Activated CD4-positive, alpha-beta T cell treated with anti-CD3 and anti-CD28 coated beads for 4 hours (primary cell): ENCODE data around the gene ARHGAP10.

Experiments used
- DNase-seq, 2 donors: peaks; one replicate each; pipeline ENCODE4 v3.0.0-alpha.2; 2020

The ARHGAP10 gene

DNA sequence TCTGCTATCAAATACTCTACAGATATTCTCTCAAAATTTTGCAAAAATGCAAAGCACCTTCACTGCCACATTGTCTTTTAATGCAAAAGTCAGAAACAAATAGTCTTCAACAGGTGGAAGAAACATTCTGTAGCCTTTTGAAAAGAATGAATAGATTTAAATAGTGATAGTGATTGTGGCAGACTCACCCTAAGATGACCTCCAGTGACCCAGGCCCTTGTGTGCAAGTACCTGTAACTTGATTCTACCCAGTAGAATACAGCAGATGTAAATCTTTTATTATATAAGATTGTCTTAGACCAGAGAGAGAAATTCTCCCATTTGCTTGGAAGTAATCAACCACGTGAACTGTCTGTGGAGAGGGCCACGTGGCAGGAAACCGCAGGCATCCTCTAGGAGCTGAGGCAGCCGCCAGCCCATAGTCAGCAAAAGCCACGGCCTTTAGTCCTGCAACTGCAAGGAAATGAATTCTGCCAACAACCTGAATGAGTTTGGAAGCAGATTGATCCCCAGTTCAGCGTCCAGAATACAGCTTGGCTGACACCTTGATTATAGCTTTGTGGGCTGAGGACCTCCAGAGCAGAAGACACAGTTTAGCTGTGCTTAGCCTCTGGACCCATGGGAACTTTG, 272.5 kb downstream of the ARHGAP10 start:
- no peak for DNase-seq

DNA sequence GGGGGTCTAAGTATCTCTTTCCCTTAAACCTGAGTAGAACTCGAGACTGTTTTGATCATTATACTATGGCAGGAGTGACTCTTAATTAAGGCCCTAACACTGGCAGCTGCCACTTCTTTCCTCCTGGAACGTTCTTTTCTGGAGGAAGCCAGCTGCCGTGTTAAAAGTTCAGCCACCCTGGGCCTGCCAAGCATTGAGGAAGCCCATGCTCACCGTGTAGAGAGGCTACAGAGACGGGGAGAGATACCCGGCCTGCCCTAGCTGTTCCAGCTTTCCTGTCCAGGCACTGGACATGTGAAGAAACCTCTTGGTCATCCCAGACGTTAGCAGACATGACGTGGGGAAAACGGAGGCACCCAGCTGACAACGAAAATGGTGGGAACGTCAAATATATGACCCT, 274.1 kb downstream of the ARHGAP10 start:
- DNase-seq: no peak

GRCh38 chr4:148007314-148007760, 275.4 kb downstream of the ARHGAP10 start:
- DNase-seq: no peak

DNA sequence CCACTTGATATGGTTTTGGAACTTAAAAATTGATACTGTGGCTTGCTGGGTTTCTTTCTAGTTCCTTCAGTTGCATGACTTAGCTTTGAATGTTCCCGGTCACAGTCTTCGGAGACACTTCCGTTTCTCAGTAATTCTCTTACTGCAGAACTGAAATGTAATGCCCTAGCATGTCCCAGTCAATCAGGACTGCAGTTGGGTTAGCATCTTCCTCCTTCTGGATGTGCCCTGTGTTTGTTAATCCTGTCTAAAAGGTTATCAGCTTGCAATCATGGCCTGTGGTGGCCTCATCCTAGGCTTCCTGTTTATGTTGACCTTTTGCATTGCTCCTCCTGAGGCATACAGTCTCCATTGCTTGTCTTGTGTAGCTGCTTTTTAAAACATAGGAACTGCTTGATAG, 275.9 kb downstream of the ARHGAP10 start:
- no peak for DNase-seq

DNA sequence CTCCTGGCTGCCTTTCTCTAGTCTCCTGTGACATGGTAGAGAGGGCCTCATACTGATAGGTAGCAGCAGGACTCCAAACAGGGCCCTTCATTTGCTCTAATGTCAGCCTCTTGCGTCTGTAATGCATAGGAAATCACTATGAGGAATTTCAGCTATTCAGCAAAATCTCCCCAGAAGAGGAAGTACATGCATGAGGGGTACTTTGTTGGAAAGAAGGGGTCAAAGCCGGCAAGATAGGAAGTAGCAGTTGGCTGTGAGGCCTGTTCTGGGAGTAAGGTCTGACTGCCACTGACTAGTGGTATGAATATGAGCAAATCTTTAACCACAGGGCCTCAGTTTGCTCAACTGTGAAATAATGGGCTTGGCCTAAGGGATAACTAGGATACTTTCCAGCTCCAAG, 283.2 kb downstream of the ARHGAP10 start:
- DNase-seq: no peak

DNA sequence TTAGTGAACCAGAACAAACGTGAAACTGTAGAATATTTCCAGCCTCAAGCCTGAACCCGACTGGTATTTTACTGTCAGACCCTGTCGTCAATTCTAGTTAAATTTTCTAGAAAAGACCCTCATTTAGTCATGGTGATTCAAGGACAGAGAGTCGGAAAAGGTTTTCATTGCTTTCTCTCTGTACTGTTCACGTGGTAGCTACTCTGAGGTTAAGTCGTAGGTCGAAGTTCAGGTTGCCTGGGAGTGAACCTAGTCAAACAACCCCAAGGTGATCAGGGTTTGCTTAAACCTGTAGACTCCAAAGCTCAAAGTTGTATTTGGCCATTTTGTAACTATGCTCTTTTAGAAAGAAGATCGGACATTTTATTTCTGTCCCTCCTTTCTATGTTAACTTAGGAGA, 283.6 kb downstream of the ARHGAP10 start:
- no peak for DNase-seq

- DNase-seq: no peak
These were observed 284.3 kb downstream of the ARHGAP10 start for GRCh38 chr4:148016063-148016637.

GRCh38 chr4:148017801-148018200, 285.9 kb downstream of the ARHGAP10 start:
- no peak for DNase-seq

- no peak for DNase-seq
These were observed 289.8 kb downstream of the ARHGAP10 start for GRCh38 chr4:148021686-148022085.

DNA sequence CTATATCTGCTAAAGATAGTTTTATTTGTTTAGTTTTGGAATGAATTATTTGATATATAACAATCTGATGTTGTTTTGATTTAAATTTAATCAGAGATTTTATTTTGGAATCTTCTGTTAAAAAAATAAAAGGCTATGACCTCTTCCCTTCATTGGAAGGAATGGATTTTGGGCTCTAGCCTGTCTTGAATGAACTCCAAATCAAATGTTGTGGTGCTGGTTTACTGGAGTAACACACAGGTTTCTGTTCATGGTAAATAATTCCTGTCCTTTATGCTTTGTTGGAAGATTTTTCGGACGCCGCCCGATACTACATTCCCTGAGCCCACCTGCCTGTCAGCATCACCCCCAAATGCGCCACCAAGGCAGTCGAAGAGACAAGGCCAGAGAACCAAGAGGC, 291.1 kb downstream of the ARHGAP10 start:
- DNase-seq: no peak

DNA sequence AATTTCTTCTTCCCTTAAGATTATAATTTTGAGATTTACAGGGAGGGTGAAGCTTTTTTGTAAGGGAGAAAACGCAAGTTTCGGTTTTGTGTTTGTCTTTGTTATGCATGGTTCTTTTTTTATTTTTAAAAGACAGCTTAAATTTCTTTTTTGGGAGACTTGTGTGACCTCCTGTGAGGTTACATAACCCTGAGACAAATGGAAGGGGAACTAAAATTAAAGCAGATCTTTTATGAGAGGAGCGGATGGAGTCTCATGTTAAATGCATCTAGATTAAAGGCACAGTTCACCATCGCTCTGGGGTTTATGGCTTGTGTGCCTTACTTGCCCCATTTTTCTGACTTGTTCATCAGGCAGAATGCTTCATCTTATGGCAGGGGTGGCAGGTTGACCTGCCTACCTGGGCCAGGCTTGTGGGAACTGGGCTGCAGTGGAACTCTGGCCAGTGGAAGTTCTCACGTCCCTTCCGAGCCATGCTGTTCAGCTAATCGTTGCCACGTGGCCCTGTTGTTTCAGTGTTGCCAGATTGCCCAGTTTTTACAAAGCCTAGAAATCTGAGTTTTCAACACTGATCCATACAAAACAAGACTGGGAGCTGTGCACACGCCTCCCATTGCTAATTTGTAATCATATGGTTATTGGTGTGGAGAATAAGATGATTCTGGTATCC, 291.8 kb downstream of the ARHGAP10 start:
- no peak for DNase-seq

DNA sequence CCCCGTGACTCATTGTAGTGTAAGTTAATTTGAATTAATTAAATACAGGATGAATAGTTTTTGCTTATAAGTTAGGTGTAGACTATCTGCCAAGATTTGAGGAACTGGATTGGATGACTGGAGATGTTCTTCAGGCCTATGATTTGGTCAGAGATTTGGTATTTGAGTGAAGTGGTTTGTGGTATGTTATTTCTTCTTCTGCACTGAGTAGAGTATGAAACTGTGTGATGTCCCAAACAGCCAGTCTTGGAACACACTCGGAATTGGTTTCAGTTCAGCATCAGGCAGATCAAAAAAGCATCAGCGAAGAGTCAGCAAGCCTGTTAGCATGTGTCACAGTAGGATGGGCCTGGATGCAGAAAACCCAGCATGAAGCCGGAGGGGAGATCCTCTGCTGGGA, 294.1 kb downstream of the ARHGAP10 start:
- DNase-seq: no peak

- no peak for DNase-seq
These were observed 295.3 kb downstream of the ARHGAP10 start for GRCh38 chr4:148027201-148027600.

GRCh38 chr4:148029781-148030180, 297.9 kb downstream of the ARHGAP10 start:
- no peak for DNase-seq

DNA sequence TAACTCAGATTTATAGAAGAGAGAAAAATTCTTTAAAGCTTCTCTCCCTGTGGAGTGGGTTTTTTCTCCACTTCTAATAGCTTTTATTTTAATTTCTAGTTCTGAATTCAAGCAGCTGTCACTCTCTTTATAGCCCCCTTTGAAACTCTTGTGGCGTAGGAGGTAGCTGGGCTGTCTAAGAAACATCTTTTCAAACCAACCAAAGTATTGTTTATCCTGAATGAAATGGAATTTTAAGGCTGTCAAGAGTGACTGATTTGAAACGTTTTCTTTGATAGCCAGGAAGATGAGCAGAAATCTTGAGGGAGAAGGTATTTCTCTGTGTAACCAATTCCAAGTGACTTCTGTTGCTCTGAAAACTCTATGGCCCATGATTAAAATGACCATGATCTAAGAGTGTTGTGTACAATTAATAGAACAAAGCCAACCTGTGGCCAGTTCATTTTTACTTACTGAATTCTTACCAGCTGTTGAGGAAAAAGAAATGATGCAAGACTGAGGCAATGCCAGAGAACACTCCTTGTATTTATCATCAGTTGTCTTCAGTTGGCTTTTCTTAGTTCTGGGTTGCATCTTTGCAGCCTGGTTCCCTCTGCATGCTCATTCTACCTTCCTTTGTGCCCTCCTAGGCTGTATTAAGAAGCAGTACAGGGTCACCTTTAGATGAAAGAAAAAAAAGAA, 298.4 kb downstream of the ARHGAP10 start:
- no peak for DNase-seq

DNA sequence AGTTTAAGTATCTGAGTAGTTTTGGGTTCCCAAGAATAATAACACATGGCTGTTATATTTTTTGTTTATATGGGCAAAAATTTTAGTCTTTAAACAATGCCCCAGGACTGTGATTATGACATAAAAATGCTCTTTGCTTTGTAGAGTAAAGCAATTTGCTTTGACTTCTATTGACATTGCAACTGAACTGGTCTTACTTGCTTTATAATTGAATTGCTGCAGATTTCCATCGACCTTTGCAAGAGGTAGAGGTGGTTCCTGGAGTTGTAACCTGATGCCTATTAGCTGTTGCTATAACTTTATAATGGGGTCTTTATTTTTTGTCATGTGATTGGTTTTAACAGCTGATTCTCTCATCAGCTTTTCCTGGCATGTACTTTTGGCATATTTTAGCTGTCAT, 302.9 kb downstream of the ARHGAP10 start:
- DNase-seq: no peak

GRCh38 chr4:148041606-148042329, 309.9 kb downstream of the ARHGAP10 start:
- no peak for DNase-seq

- no peak for DNase-seq
These were observed 312.4 kb downstream of the ARHGAP10 start for GRCh38 chr4:148044089-148044911.

DNA sequence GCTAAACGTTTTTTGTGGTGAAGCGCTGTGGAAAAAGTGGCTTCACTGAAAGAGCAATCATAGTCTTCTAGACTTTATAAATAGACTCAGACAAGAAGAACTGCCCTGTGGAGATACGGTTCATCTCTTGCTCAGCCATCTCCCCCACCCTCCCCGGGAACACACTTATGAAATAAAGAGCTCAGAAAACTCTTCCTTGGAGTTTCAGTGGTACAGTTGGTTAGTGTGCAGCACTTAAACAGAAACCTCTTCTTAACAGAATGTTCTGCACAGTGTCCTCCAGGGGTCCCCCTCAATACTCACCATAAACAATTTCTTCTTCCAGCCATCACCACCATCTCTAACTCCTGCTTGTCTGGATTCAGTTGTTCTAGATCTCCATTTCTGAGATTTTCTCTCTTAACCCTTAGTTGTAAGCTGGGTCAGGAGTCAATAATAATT, 313.0 kb downstream of the ARHGAP10 start:
- no peak for DNase-seq

GRCh38 chr4:148048598-148048997, 316.7 kb downstream of the ARHGAP10 start:
- DNase-seq: no peak

DNA sequence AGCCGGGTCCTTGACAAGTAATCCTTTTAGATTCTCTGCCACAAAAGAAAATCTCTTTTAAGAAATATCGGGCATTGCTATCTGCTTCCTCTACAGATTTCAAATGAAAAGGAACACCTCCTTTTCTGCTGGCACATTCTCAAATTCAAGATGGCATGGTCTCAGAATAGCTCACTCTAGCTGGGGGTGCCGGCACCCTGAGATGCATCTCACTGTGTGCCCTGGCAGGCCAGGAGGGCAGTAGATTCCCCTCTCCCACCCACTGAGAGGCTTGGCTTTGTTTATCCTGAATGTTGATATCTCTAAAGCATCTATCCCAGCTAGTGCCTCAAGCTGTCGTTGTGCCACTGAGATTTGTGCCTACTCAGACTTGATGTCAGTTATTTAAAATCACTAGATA, 319.5 kb downstream of the ARHGAP10 start:
- DNase-seq: no peak

DNA sequence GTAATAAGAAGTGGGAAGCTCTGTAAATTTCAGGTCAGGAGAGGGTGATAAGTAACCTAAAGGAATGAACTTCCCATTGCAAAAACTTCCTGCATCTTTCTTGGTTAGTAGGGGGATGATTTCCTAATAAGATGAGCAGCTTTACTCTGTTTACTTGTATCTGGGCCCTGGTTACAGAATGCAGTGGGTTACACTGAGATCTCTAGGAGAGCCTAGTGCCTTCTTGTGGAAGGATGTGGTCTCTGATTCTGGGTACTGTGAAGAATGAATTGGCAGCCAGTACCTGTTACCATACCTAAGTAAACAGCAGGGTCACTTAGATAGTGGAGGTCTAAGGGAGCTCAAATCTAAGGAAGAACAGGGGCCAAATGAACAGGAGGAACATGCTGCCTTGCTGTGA, 320.6 kb downstream of the ARHGAP10 start:
- DNase-seq: no peak
